ENCODE results near the gene CXCR4. TPM values are rescaled to one million over a fixed set of nuclear protein-coding genes. Genes with fewer than 3 reads are reported as not detected.

CXCR4 gene
- total RNA-seq (2021) (1.3 to 2.1 TPM (median 1.9 TPM) in 3 replicates), Bru-seq, nascent RNA (percentile 45 among the genes with signal in this experiment)
- long read RNA-seq, experiment 1, transcript CXCR4-201 (2 exons, 1,682 nt): major isoform, 8 of 8 reads
- long read RNA-seq, experiment 1, partial matches to known transcripts: 0 of 8 reads
- long read RNA-seq, experiment 1, other reads (novel, unspliced or antisense): 0 of 8 reads
- long read RNA-seq, experiment 2, partial matches to known transcripts: 0 of 1 reads
- long read RNA-seq, experiment 2, other reads (novel, unspliced or antisense): 0 of 1 reads
- long read RNA-seq, experiment 3, transcript CXCR4-201 (2 exons, 1,682 nt): major isoform, 6 of 7 reads
- long read RNA-seq, experiment 3, partial matches to known transcripts: 0 of 7 reads
- long read RNA-seq, experiment 3, other reads (novel, unspliced or antisense): 0 of 7 reads

- peaks cover 75% of the 10 kb centered on the region for H3K27me3 Mint-ChIP-seq (ENCODE audit: low read depth)
- ChIA-PET POLR2A (interaction anchor here (1.2 to 1.4 kb wide), 2 partner anchors 12 to 168 kb away, joined by 3 to 4 read pairs; no protein-coding TSS in a partner anchor), CTCF (interaction anchor here (2.0 kb wide), 1 partner anchor 121 kb away, joined by 13 read pairs; no protein-coding TSS in a partner anchor)
These were observed at the start of gene CXCR4 for GRCh38 chr2:136117909-136118818. CXCR4 (minus strand) TSS chr2:136118149; CDS start chr2:136118060, 89 bp downstream.

DNA sequence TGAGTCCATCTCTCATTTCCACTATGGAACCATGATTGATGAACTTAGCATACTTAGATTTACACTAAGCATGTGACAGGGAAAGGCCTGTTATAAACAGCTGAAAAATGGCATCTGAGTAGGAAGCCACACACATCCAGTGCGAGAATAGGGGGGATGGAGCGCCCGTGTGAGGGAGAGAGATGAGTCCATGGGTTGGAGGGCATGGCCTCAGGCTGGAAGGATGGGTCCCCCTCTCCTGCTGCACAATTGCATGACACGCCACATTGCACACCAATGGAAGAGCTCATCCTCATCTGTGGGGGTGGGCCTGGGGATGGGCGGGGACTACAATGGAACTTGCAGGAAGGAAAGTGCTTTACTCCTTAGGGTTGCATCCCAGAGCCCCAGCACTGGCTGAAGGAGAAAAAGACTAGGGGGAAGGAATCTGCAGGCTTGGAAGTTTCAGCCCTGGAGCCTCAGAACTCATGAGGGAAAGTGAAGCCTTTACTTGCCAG, 46.4 kb upstream of the CXCR4 start:
- no peak for DNase-seq (ENCODE audit: low spot score)
- H3K9me3 Mint-ChIP-seq: no peaks in the 10 kb centered on the region
- H3K36me3 Mint-ChIP-seq: no peaks in the 10 kb centered on the region
- ChIA-PET POLR2A (no interaction called here), CTCF (interaction anchor here (1.3 kb wide), 1 partner anchor 167 kb away, joined by 7 read pairs; no protein-coding TSS in a partner anchor)
- ATAC-seq: peak; percentile 72
- H3K27ac Mint-ChIP-seq: no peak overlapping the region
- H3K27me3 Mint-ChIP-seq (ENCODE audit: low read depth): no peaks in the 10 kb centered on the region; the same call in 1 of the 2 replicates
- peaks cover 17% of the 10 kb centered on the region for H3K4me1 Mint-ChIP-seq
- H3K4me3 Mint-ChIP-seq: no peak overlapping the region
- TF ChIP-seq ZNF425 (CRISPR knock-in tag; conservative IDR thresholded peaks at IDR 0.05) (no peak), AR (CRISPR knock-in tag; IDR thresholded peaks at IDR 0.05) (no peak), NFE2L1 (CRISPR knock-in tag; IDR thresholded peaks at IDR 0.05) (no peak), CBFB (CRISPR knock-in tag; IDR thresholded peaks at IDR 0.05; ENCODE audit: low read depth) (no peak), MYBL2 (CRISPR knock-in tag; IDR thresholded peaks at IDR 0.05) (no peak), CREM (CRISPR knock-in tag; IDR thresholded peaks at IDR 0.05) (no peak), E2F4 (CRISPR knock-in tag; IDR thresholded peaks at IDR 0.05; ENCODE audit: borderline replicate concordance, low read depth) (no peak)
- TF ChIP-seq, protein P1, sequence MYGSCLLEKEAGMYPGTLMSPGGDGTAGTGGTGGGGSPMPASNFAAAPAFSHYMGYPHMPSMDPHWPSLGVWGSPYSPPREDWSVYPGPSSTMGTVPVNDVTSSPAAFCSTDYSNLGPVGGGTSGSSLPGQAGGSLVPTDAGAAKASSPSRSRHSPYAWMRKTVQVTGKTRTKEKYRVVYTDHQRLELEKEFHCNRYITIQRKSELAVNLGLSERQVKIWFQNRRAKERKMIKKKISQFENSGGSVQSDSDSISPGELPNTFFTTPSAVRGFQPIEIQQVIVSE (CRISPR knock-in tag; IDR thresholded peaks at IDR 0.05; ENCODE audit: borderline replicate concordance): no peak

More at GRCh38 chr2:136117909-136118818, at the start of gene CXCR4:
- peak; percentile 80 for ATAC-seq
- Mint-ChIP-seq H3K27ac (peak within 1 kb of the TSS; percentile 69), H3K4me3 (peak within 1 kb of the TSS; percentile 85), H3K9me3 (no peaks in the 10 kb centered on the region), H3K4me1 (peaks cover 39% of the 10 kb centered on the region), H3K36me3 (peaks cover 5% of the 10 kb centered on the region)
- TF ChIP-seq NFE2L1 (CRISPR knock-in tag; IDR thresholded peaks at IDR 0.05): 0 out of 2 replicates have a peak, but pooled peaks have one; percentile 22
- no peak for TF ChIP-seq STAT6 (CRISPR knock-in tag; conservative IDR thresholded peaks at IDR 0.05; ENCODE audit: low read depth)
- no peak for TF ChIP-seq GRHL2 (CRISPR knock-in tag; IDR thresholded peaks at IDR 0.05; ENCODE audit: insufficient replicate concordance, severe bottlenecking)
- no peak for TF ChIP-seq SOX15 (CRISPR knock-in tag; IDR thresholded peaks at IDR 0.05)
- no peak for TF ChIP-seq TP53 (CRISPR knock-in tag; IDR thresholded peaks at IDR 0.05)
- TF ChIP-seq, protein P2, sequence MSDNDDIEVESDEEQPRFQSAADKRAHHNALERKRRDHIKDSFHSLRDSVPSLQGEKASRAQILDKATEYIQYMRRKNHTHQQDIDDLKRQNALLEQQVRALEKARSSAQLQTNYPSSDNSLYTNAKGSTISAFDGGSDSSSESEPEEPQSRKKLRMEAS (CRISPR knock-in tag; IDR thresholded peaks at IDR 0.05): peak; percentile 52; the same call in 1 of the 2 replicates
- no peak for TF ChIP-seq ATF6 (CRISPR knock-in tag; IDR thresholded peaks at IDR 0.05)
- peak; percentile 90 for DNase-seq (ENCODE audit: low spot score)

Measured in WTC11 (cell line).